Smooth muscle cell (in vitro differentiated cells): ENCODE results near the gene GLT6D1. TPM values are rescaled to one million over a fixed set of nuclear protein-coding genes. Genes with fewer than 3 reads are reported as not detected.
"Not testable (repeated sequence)": the region's sequence is repeated elsewhere in the genome, so short reads cannot be mapped to it uniquely, and the experiment has no call there.

Experiments
- DNase-seq: peaks from one replicate; lab custom pipeline; 2025; ENCODE audit not compliant: unreplicated experiment; lab: John Stamatoyannopoulos, UW
- H2AFZ ChIP-seq: fragments of 200-600 bp; sonication (generic); 2 replicates; pipeline ENCODE4 v1.6.0; 2016; ENCODE audit warnings: antibody characterized with exemption, low read depth, mild to moderate bottlenecking
- H3F3A ChIP-seq: fragments of 200-600 bp; sonication (generic); 2 replicates; pipeline ENCODE4 v1.6.0; 2017; ENCODE audit warnings: antibody characterized with exemption, low read depth
- H3K27ac ChIP-seq: fragments of 200-600 bp; sonication (generic); 2 replicates; pipeline ENCODE4 v1.5.1; 2016; ENCODE audit warnings: low read depth, mild to moderate bottlenecking
- H3K27me3 ChIP-seq: fragments of 200-600 bp; sonication (generic); 2 replicates; pipeline ENCODE4 v1.6.1; 2016; ENCODE audit warnings: low read depth, mild to moderate bottlenecking
- H3K36me3 ChIP-seq: fragments of 200-600 bp; sonication (generic); 2 replicates; pipeline ENCODE4 v1.5.1; 2016; ENCODE audit warnings: low read depth
- H3K4me1 ChIP-seq: fragments of 200-600 bp; sonication (generic); 2 replicates; pipeline ENCODE4 v1.5.1; 2016; ENCODE audit warnings: low read depth
- H3K4me2 ChIP-seq: fragments of 200-600 bp; sonication (generic); 2 replicates; pipeline ENCODE4 v1.6.0; 2016; ENCODE audit warnings: mild to moderate bottlenecking
- H3K4me3 ChIP-seq: fragments of 200-600 bp; sonication (generic); 2 replicates; pipeline ENCODE4 v1.5.1; 2016; ENCODE audit warnings: mild to moderate bottlenecking
- H3K79me2 ChIP-seq: fragments of 200-600 bp; sonication (generic); 2 replicates; pipeline ENCODE4 v1.6.0; 2016; ENCODE audit warnings: low read depth, mild to moderate bottlenecking
- H3K9ac ChIP-seq: fragments of 200-600 bp; sonication (generic); 2 replicates; pipeline ENCODE4 v1.6.0; 2016; ENCODE audit warnings: low read depth
- H3K9me3 ChIP-seq: fragments of 200-600 bp; sonication (generic); replicated peaks from 2 replicates; pipeline ENCODE4 v1.5.1; 2016; ENCODE audit warnings: low read depth
- H4K20me1 ChIP-seq: fragments of 200-600 bp; sonication (generic); 2 replicates; pipeline ENCODE4 v1.6.0; 2016; ENCODE audit warnings: low read depth
- WGBS: methylation state at CpG from one replicate; pipeline ENCODE4 v1.1.7; 2016; ENCODE audit warnings: low lambda C conversion rate; 5-methylcytosine and 5-hydroxymethylcytosine counted together
- polyA plus RNA-seq: library from polyadenylated mRNA; unstranded; fragments of >200 nt; fragmentation: Nextera tagmentation; extraction: Ambion mirVana; gene quantifications from 2 replicates; pipeline ENCODE4 v1.2.1, GENCODE V29; 2016
- total RNA-seq: library from RNA; depleted of rRNA; stranded (reverse); fragments of >200 nt; gene quantifications from 2 replicates; pipeline ENCODE4 v1.2.3, GENCODE V29; 2014
- TF ChIP-seq, protein P1 (sequence below): fragments of 200-600 bp; sonication (generic); IDR thresholded peaks from 2 replicates; pipeline ENCODE4 v1.5.1; 2017; ENCODE audit warnings: borderline replicate concordance, mild to moderate bottlenecking, antibody characterized with exemption; ENCODE audit not compliant: insufficient read depth, poor library complexity, severe bottlenecking

GLT6D1 gene
- total and polyA plus RNA-seq, 2 experiments from 2014 or later = not detected

DNA sequence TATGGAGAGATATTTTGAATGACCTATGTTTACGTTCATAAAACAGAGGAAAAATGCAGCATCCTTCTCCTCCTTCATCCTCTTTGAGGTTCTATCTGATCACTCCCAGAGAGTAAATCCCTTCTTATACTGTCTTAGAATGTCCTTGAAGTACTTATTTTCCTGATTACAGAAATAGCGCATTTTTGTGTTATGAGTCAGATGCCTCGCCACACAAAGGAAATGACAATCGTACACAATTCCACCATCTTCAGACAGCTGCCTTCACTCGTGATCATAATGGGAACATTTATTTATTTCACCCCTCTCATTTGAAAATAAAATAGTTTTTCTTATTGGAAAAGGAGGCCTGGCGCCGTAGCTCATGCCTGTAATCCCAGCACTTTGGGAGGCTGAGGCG, 2.4 kb upstream of the GLT6D1 start:
- Histone ChIP-seq H3K36me3 (no peaks in the 10 kb centered on the region), H3K4me3 (no peak overlapping the region), H3K4me2 (peak overlapping the region; percentile 33), H3K27ac (peak overlapping the region; percentile 4), H4K20me1 (peaks cover 8% of the 10 kb centered on the region), H3K27me3 (no peaks in the 10 kb centered on the region), H3K9me3 (no peaks in the 10 kb centered on the region), H3K9ac (no peak overlapping the region), H2AFZ (no peak overlapping the region), H3F3A (no peaks in the 10 kb centered on the region), H3K79me2 (peaks cover 17% of the 10 kb centered on the region), H3K4me1 (peaks cover 29% of the 10 kb centered on the region)
- 54% methylated on average over 8 of the region's 8 CpGs for WGBS
- TF ChIP-seq, protein P1, sequence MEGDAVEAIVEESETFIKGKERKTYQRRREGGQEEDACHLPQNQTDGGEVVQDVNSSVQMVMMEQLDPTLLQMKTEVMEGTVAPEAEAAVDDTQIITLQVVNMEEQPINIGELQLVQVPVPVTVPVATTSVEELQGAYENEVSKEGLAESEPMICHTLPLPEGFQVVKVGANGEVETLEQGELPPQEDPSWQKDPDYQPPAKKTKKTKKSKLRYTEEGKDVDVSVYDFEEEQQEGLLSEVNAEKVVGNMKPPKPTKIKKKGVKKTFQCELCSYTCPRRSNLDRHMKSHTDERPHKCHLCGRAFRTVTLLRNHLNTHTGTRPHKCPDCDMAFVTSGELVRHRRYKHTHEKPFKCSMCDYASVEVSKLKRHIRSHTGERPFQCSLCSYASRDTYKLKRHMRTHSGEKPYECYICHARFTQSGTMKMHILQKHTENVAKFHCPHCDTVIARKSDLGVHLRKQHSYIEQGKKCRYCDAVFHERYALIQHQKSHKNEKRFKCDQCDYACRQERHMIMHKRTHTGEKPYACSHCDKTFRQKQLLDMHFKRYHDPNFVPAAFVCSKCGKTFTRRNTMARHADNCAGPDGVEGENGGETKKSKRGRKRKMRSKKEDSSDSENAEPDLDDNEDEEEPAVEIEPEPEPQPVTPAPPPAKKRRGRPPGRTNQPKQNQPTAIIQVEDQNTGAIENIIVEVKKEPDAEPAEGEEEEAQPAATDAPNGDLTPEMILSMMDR = no peak
- no peak for DNase-seq

DNA sequence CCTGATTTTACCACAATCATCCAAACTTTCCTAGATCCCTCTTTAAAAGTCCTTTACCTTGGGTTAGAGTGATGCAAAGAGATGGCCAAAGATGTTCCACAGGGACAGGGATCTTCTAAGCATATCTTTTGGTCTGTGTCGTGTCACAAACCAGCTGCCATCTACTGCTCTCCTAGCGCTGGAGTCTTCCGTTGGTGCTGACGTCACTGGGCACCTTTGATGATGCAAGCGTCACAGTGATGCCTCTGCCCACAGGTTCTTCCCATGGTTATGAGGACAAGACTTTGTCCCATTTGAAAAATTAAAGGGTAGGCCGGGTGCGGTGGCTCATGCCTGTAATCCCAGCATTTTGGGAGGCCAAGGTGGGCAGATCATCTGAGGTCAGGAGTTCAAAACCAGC, 1.7 kb upstream of the GLT6D1 start:
- no peak overlapping the region for H3K4me3 ChIP-seq
- no peaks in the 10 kb centered on the region for H3K36me3 ChIP-seq
- H4K20me1 ChIP-seq = peaks cover under 1% of the 10 kb centered on the region
- H3K79me2 ChIP-seq = peaks cover 10% of the 10 kb centered on the region
- H3K4me1 ChIP-seq = peaks cover 22% of the 10 kb centered on the region
- no peak overlapping the region for H3K4me2 ChIP-seq
- no peak overlapping the region for H2AFZ ChIP-seq
- peak overlapping the region; percentile 4 for H3K27ac ChIP-seq
- H3K27me3 ChIP-seq = no peaks in the 10 kb centered on the region
- H3F3A ChIP-seq = no peaks in the 10 kb centered on the region
- 83% methylated on average over 7 of the region's 7 CpGs for WGBS
- no peak overlapping the region for H3K9ac ChIP-seq
- TF ChIP-seq, protein P1 = no peak
- no peak for DNase-seq
- no peaks in the 10 kb centered on the region for H3K9me3 ChIP-seq

DNA sequence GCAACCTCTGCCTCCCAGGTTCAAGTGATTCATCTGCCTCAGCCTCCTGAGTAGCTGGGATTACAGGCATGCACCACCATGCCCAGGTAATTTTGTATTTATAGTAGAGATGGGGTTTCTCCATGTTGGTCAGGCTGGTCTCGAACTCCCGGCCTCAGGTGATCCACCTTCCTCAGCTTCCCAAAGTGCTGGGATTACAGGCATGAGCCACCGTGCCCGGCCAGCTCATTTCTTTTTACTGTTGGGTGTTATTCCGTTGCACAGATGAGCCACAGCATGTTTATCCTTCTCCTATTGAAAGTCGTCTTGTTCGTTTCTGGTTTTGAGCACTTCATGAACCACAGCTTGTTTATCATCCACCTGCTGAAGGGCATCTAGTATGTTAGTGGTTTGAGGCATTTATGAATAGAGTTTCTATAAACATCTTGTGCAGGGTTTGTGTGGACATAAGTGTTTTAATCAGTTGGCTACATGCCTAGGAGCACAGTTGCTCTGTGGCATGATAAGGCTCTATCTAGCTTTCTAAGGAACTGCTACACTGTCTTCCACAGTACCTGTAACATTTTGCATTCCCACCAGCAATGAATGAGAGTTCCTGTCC, 2.3 kb downstream of the GLT6D1 start:
- H3K27me3 ChIP-seq, H2AFZ ChIP-seq, H3K36me3 ChIP-seq, H3K4me2 ChIP-seq, H3K27ac ChIP-seq, H3K9ac ChIP-seq, H3K79me2 ChIP-seq, H3K4me1 ChIP-seq, H3F3A ChIP-seq, DNase-seq, H3K4me3 ChIP-seq, H4K20me1 ChIP-seq, H3K9me3 ChIP-seq: not testable (repeated sequence)
- 95% methylated on average over 7 of the region's 7 CpGs for WGBS

DNA sequence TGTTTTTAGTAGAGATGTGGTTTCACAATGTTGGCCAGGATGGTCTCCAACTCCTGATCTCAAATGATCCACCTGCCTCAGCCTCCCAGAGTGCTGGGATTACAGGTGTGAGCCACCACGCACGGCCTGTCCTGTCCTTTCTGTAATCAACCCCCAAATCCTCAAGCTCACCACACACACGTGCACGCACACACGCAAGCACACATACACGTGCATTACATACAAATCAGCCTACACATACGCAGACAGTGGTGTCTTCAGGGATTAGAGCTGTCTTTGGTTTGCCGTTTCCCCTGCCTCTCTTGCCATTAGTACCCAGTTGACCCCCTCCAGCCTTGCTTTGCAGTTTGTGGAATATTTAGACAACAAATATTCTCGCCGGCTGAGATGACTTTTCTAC, 6.5 kb downstream of the GLT6D1 start:
- no peak overlapping the region for H2AFZ ChIP-seq
- no peak overlapping the region for H3K9ac ChIP-seq
- peaks cover 5% of the 10 kb centered on the region for H3K9me3 ChIP-seq
- 97% methylated on average over 10 of the region's 10 CpGs for WGBS
- no peaks in the 10 kb centered on the region for H4K20me1 ChIP-seq
- H3K79me2 ChIP-seq = no peaks in the 10 kb centered on the region
- no peak for DNase-seq
- H3F3A ChIP-seq = no peaks in the 10 kb centered on the region
- no peak overlapping the region for H3K4me2 ChIP-seq
- H3K36me3 ChIP-seq = no peaks in the 10 kb centered on the region
- no peaks in the 10 kb centered on the region for H3K27me3 ChIP-seq
- H3K4me3 ChIP-seq = no peak overlapping the region
- no peak overlapping the region for H3K27ac ChIP-seq
- TF ChIP-seq, protein P1 = no peak
- H3K4me1 ChIP-seq = no peaks in the 10 kb centered on the region
